Ishikawa (cell line): Measurements from ENCODE around the gene DNAH9.

Experiments
- CEBPB ChIP-seq: IDR thresholded peaks from 2 replicates; pipeline ENCODE4 v1.6.1; 2012
- CREB1 ChIP-seq: IDR thresholded peaks from 2 replicates; pipeline ENCODE4 v1.6.1; 2012; ENCODE audit warnings: low read depth
- EGR1 ChIP-seq: IDR thresholded peaks from 2 replicates; pipeline ENCODE4 v1.6.1; 2012
- EP300 ChIP-seq: IDR thresholded peaks from 2 replicates; pipeline ENCODE4 v1.6.1; 2012; ENCODE audit warnings: borderline replicate concordance
- FOXM1 ChIP-seq: IDR thresholded peaks from 2 replicates; pipeline ENCODE4 v1.6.1; 2012; ENCODE audit warnings: low read depth, borderline replicate concordance
- NFIC ChIP-seq: IDR thresholded peaks from 2 replicates; pipeline ENCODE4 v1.6.1; 2012
- RAD21 ChIP-seq: IDR thresholded peaks from 2 replicates; pipeline ENCODE4 v1.6.1; 2012; ENCODE audit warnings: low read depth
- TAF1 ChIP-seq: IDR thresholded peaks from 2 replicates; pipeline ENCODE4 v1.6.1; 2012; ENCODE audit warnings: low read depth, mild to moderate bottlenecking
- TCF12 ChIP-seq: IDR thresholded peaks from 2 replicates; pipeline ENCODE4 v1.6.1; 2012; ENCODE audit warnings: low read depth
- TEAD4 ChIP-seq: IDR thresholded peaks from 2 replicates; pipeline ENCODE4 v1.6.1; 2012
- YY1 ChIP-seq: IDR thresholded peaks from 2 replicates; pipeline ENCODE4 v1.6.1; 2012; ENCODE audit warnings: low read depth
- ZBTB7A ChIP-seq: IDR thresholded peaks from 2 replicates; pipeline ENCODE4 v1.6.1; 2012; ENCODE audit warnings: low read depth
- TF ChIP-seq, protein P1 (sequence below): IDR thresholded peaks from 2 replicates; pipeline ENCODE4 v1.6.1; 2012
- TF ChIP-seq, protein P2 (sequence below): IDR thresholded peaks from 2 replicates; pipeline ENCODE4 v1.6.1; 2012
- TF ChIP-seq, protein P3 (sequence below): IDR thresholded peaks from 2 replicates; pipeline ENCODE4 v1.6.1; 2012; ENCODE audit warnings: low read depth, mild to moderate bottlenecking

Gene DNAH9

DNA sequence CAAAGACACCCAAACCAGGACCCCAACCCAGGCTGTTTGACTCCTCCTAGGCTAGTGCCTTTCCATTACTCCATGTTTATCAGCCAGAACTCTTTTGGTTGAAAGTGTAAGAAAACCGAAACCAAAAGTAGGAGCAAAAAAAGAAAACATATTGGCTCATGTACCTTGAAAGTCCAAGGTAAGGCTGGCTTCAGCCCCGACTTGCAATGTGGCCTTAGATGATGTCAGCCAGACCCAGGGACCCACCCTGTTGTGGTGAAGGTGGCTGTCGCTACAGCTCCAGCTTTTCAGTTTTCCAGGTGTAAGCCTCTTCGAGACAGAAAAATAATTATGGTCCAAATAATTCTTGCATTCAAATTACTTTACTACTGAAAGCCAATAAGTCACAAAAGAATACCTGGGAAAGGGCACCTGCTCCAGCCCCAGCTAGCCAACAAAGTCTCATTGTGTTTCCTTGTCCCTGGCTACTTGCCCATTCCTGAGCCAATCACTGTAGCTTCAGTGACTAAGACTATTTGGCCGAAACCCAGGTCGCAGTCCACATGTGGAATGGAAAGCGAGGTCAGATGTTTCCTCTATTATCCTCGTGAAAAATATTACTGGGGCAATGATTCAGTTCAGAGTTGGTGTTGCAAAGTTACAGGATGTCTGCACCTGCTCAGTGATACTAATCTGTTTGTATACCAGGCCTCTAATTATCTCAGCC is 20.7 kb downstream of the DNAH9 start:
- no peak for TF ChIP-seq RAD21
- no peak for TF ChIP-seq TAF1
- TF ChIP-seq NFIC, result no peak
- TF ChIP-seq TEAD4, result no peak
- TF ChIP-seq EGR1, result no peak
- TF ChIP-seq CEBPB, result no peak
- no peak for TF ChIP-seq ZBTB7A
- no peak for TF ChIP-seq TCF12
- TF ChIP-seq, protein P1, sequence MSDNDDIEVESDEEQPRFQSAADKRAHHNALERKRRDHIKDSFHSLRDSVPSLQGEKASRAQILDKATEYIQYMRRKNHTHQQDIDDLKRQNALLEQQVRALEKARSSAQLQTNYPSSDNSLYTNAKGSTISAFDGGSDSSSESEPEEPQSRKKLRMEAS, result no peak
- no peak for TF ChIP-seq CREB1
- TF ChIP-seq YY1, result no peak
- no peak for TF ChIP-seq EP300
- TF ChIP-seq, protein P2, sequence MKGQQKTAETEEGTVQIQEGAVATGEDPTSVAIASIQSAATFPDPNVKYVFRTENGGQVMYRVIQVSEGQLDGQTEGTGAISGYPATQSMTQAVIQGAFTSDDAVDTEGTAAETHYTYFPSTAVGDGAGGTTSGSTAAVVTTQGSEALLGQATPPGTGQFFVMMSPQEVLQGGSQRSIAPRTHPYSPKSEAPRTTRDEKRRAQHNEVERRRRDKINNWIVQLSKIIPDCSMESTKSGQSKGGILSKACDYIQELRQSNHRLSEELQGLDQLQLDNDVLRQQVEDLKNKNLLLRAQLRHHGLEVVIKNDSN, result no peak
- TF ChIP-seq, protein P3, sequence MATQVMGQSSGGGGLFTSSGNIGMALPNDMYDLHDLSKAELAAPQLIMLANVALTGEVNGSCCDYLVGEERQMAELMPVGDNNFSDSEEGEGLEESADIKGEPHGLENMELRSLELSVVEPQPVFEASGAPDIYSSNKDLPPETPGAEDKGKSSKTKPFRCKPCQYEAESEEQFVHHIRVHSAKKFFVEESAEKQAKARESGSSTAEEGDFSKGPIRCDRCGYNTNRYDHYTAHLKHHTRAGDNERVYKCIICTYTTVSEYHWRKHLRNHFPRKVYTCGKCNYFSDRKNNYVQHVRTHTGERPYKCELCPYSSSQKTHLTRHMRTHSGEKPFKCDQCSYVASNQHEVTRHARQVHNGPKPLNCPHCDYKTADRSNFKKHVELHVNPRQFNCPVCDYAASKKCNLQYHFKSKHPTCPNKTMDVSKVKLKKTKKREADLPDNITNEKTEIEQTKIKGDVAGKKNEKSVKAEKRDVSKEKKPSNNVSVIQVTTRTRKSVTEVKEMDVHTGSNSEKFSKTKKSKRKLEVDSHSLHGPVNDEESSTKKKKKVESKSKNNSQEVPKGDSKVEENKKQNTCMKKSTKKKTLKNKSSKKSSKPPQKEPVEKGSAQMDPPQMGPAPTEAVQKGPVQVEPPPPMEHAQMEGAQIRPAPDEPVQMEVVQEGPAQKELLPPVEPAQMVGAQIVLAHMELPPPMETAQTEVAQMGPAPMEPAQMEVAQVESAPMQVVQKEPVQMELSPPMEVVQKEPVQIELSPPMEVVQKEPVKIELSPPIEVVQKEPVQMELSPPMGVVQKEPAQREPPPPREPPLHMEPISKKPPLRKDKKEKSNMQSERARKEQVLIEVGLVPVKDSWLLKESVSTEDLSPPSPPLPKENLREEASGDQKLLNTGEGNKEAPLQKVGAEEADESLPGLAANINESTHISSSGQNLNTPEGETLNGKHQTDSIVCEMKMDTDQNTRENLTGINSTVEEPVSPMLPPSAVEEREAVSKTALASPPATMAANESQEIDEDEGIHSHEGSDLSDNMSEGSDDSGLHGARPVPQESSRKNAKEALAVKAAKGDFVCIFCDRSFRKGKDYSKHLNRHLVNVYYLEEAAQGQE, result no peak
- no peak for TF ChIP-seq FOXM1

DNA sequence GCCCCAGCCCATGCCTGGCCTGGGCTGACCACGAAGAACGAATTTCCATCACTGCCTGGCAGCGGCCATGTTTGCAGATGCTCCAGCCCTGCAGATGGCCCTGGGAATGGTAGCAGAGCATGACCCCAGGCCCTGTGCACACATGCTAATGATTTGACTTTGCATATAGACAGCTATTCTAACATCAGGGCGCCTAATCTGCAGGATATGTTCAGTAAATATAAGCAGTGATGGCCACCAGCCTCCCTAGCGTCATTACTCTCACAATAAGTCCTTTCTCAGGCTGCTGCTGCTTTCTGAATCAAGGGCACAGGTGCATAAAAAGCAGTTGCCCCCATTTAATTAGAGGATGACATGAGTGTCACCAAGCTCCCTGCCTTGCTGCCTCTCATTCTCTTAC is 24.2 kb downstream of the DNAH9 start:
- TF ChIP-seq FOXM1 (no peak), ZBTB7A (no peak), NFIC (no peak), RAD21 (no peak), EGR1 (no peak), CEBPB (no peak), TAF1 (no peak), YY1 (no peak), TEAD4 (no peak), CREB1 (no peak), EP300 (no peak), TCF12 (no peak)
- TF ChIP-seq, protein P2, result no peak
- TF ChIP-seq, protein P1, result no peak
- TF ChIP-seq, protein P3, result no peak

DNA sequence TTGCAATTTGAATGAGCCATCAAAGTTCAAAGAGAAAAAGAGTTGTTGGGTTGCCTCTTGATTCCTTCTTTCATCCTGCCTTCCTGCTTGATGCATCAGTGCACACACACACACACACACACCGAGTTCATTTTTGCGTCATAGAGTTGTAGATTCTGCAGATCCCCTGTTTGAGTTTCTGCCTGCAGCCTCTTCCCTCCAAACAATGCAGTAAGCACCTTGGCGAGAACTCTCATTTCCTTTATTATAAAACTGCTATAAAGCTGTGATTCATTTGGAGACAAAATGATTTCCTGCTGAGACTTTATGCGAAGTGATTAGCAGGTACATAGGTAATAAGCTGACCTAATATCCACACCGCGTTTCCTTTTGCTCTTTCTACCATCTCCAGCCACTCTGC is 26.7 kb downstream of the DNAH9 start:
- TF ChIP-seq TAF1 (no peak), CEBPB (no peak), TEAD4 (no peak), TCF12 (no peak), CREB1 (no peak), EGR1 (no peak)
- TF ChIP-seq, protein P2, result no peak

DNA sequence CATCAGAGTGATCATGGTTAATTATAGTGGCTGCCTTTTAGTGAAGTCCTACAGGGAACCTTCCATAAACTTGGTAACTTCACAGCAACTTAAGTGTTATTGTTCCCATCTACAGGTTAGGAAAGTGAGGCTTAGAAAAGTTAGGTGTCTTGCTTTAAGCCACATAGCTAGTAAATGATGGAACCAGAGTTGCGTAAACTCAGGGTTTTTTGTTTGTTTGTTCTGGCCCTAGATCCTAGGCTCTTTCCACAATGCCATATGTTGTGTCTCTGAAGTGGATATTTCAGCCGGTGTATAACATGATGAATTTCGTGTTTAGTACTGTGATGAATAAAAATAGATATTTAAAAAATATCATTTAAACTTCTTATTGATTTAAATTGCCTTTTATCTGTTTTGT is 27.6 kb downstream of the DNAH9 start:
- no peak for TF ChIP-seq TCF12
- TF ChIP-seq, protein P2, result no peak
- no peak for TF ChIP-seq CEBPB
- TF ChIP-seq ZBTB7A, result no peak
- TF ChIP-seq RAD21, result no peak
- TF ChIP-seq, protein P3, result no peak
- TF ChIP-seq NFIC, result no peak
- TF ChIP-seq CREB1, result no peak
- TF ChIP-seq YY1, result no peak
- TF ChIP-seq, protein P1, result no peak
- no peak for TF ChIP-seq FOXM1
- no peak for TF ChIP-seq TEAD4
- no peak for TF ChIP-seq EP300
- TF ChIP-seq EGR1, result no peak
